OCI-LY7 (cell line): ENCODE results near the gene ATP1B3. TPM values are rescaled to one million over a fixed set of nuclear protein-coding genes. Genes with fewer than 3 reads are reported as not detected.

Source experiments
- BruUV-seq: library from RNA; stranded (reverse); fragments of 400-500 nt; replicated peaks from 2 replicates; lab custom pipeline; 2021; lab: Mats Ljungman, UMichigan
- CTCF ChIA-PET: fragments of 300-600 bp; sonication (Branson Sonifier 250); formaldehyde crosslinking; loops from one replicate; lab custom pipeline; 2022; ENCODE audit warnings: antibody characterized with exemption; ENCODE audit not compliant: unreplicated experiment; lab: Charles Lee
- POLR2A ChIA-PET: fragments of 300-600 bp; sonication (Branson Sonifier 250); formaldehyde crosslinking; loops from one replicate; lab custom pipeline; 2022; ENCODE audit warnings: antibody characterized with exemption; lab: Charles Lee
- DNase-seq: peaks from one replicate; pipeline ENCODE4 v3.0.0-alpha.2; 2015; ENCODE audit warnings: low spot score
- H2AFZ ChIP-seq: fragments of 200-600 bp; sonication (generic), shearing (Covaris generic); 2 replicates; pipeline ENCODE4 v1.6.1; 2014; ENCODE audit warnings: mild to moderate bottlenecking, antibody characterized with exemption, low read length, moderate library complexity
- H3K27ac ChIP-seq: fragments of 200-600 bp; sonication (generic); 2 replicates; pipeline ENCODE4 v1.5.1; 2014; ENCODE audit warnings: mixed run types, low read depth, mild to moderate bottlenecking, moderate library complexity, low read length, inconsistent platforms; ENCODE audit not compliant: poor library complexity, severe bottlenecking
- H3K36me3 ChIP-seq: fragments of 200-600 bp; sonication (generic); 2 replicates; pipeline ENCODE4 v1.6.1; 2014; ENCODE audit warnings: mild to moderate bottlenecking, antibody characterized with exemption, low read length, moderate library complexity, mixed read lengths; ENCODE audit not compliant: insufficient read depth
- H3K4me1 ChIP-seq: fragments of 200-600 bp; sonication (generic); 2 replicates; pipeline ENCODE4 v1.5.1; 2014; ENCODE audit warnings: mild to moderate bottlenecking, low read length; ENCODE audit not compliant: insufficient read depth, poor library complexity, severe bottlenecking
- H3K4me2 ChIP-seq: fragments of 200-600 bp; sonication (generic); 2 replicates; pipeline ENCODE4 v1.6.1; 2014; ENCODE audit warnings: mild to moderate bottlenecking, low read length
- H3K4me3 ChIP-seq: fragments of 200-600 bp; sonication (generic); 2 replicates; pipeline ENCODE4 v1.5.1; 2014; ENCODE audit warnings: mild to moderate bottlenecking, low read depth, low read length; ENCODE audit not compliant: poor library complexity, severe bottlenecking
- H3K79me2 ChIP-seq: fragments of 200-600 bp; sonication (generic); 2 replicates; pipeline ENCODE4 v1.6.1; 2016; ENCODE audit warnings: low read depth, mild to moderate bottlenecking, low read length, moderate library complexity, mixed read lengths; ENCODE audit not compliant: insufficient read depth
- H3K9me2 ChIP-seq: fragments of 200-600 bp; sonication (generic); 2 replicates; pipeline ENCODE4 v1.6.1; 2016; ENCODE audit warnings: mild to moderate bottlenecking, low read length, mixed read lengths; ENCODE audit not compliant: insufficient read depth
- H3K9me3 ChIP-seq: fragments of 200-600 bp; sonication (generic); 2 replicates; pipeline ENCODE4 v1.6.1; 2014; ENCODE audit warnings: mild to moderate bottlenecking, mixed run types, low read length, mixed read lengths
- H4K20me1 ChIP-seq: fragments of 200-600 bp; sonication (generic); 2 replicates; pipeline ENCODE4 v1.6.1; 2014; ENCODE audit warnings: mild to moderate bottlenecking, antibody characterized with exemption, low read length, moderate library complexity, mixed read lengths; ENCODE audit not compliant: insufficient read depth
- EZH2phosphoT487 ChIP-seq: fragments of 200-600 bp; sonication (generic); IDR thresholded peaks from 2 replicates; pipeline ENCODE4 v1.6.1; 2018; ENCODE audit warnings: low read depth, borderline replicate concordance, mild to moderate bottlenecking, mixed run types, antibody characterized with exemption, low read length, moderate library complexity, mixed read lengths
- intact Hi-C: fragments of 100-400 bp; cut with micrococcal nuclease; formaldehyde crosslinking; loops from one replicate; pipeline ENCODE4 v1.10.0; 2022; ENCODE audit not compliant: unreplicated experiment
- total RNA-seq, 2 experiments: library from RNA; depleted of rRNA in 1 of 2; stranded (reverse); fragments of >200 nt in 1 of 2; shearing (Covaris generic) in 1 of 2; gene quantifications; 2 replicates each; pipeline ENCODE4 v1.2.3, GENCODE V29; 2014 to 2022
- TF ChIP-seq, protein P1 (sequence below): fragments of 200-600 bp; sonication (generic); conservative IDR thresholded peaks from 2 replicates; pipeline ENCODE4 v1.5.1; 2014; ENCODE audit warnings: mild to moderate bottlenecking, antibody characterized with exemption, low read length, moderate library complexity, mixed read lengths

ATP1B3 gene
- total RNA-seq, 2 experiments from 2014 or later, result 53.8 to 133 TPM

- POLR2A ChIA-PET, result interaction anchor here (0.5 to 1.4 kb wide), 7 partner anchors 11 to 189 kb away, joined by 3 to 6 read pairs (median 3); partner anchors contain the start of gene ATP1B3
- CTCF ChIA-PET, result interaction anchor here (1.1 kb wide), 1 partner anchor 11 kb away, joined by 3 read pairs; no protein-coding TSS in a partner anchor
- Histone ChIP-seq H2AFZ (no peak overlapping the region), H3K9me3 (no peaks in the 10 kb centered on the region), H3K9me2 (no peaks in the 10 kb centered on the region), H3K36me3 (no peaks in the 10 kb centered on the region), H3K4me1 (no peaks in the 10 kb centered on the region), H3K27ac (no peak overlapping the region), H3K4me3 (no peak overlapping the region), H4K20me1 (no peaks in the 10 kb centered on the region), H3K4me2 (no peak overlapping the region), H3K79me2 (no peaks in the 10 kb centered on the region)
- no peak for DNase-seq
- no peak for TF ChIP-seq EZH2phosphoT487
- TF ChIP-seq, protein P1, sequence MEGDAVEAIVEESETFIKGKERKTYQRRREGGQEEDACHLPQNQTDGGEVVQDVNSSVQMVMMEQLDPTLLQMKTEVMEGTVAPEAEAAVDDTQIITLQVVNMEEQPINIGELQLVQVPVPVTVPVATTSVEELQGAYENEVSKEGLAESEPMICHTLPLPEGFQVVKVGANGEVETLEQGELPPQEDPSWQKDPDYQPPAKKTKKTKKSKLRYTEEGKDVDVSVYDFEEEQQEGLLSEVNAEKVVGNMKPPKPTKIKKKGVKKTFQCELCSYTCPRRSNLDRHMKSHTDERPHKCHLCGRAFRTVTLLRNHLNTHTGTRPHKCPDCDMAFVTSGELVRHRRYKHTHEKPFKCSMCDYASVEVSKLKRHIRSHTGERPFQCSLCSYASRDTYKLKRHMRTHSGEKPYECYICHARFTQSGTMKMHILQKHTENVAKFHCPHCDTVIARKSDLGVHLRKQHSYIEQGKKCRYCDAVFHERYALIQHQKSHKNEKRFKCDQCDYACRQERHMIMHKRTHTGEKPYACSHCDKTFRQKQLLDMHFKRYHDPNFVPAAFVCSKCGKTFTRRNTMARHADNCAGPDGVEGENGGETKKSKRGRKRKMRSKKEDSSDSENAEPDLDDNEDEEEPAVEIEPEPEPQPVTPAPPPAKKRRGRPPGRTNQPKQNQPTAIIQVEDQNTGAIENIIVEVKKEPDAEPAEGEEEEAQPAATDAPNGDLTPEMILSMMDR, result no peak
- no TSS peak for BruUV-seq
- intact Hi-C loops, result no loop called here
Measured at GRCh38 chr3:141862279-141862816, 14.1 kb upstream of the ATP1B3 start.

GRCh38 chr3:141863491-141863890 is 13.0 kb upstream of the ATP1B3 start:
- H3K9me2 ChIP-seq, result no peaks in the 10 kb centered on the region
- ChIA-PET CTCF (interaction anchor here (1.1 kb wide), 1 partner anchor 12 kb away, joined by 3 read pairs; no protein-coding TSS in a partner anchor), POLR2A (interaction anchor here (0.6 to 1.4 kb wide), 4 partner anchors 10 to 127 kb away, joined by 3 to 5 read pairs (median 3); no protein-coding TSS in a partner anchor)
- H3K4me2 ChIP-seq, result no peak overlapping the region
- no peaks in the 10 kb centered on the region for H3K4me1 ChIP-seq
- H4K20me1 ChIP-seq, result no peaks in the 10 kb centered on the region
- no peaks in the 10 kb centered on the region for H3K9me3 ChIP-seq
- no peak for TF ChIP-seq EZH2phosphoT487
- TF ChIP-seq, protein P1, result no peak
- intact Hi-C loops, result no loop called here
- H3K4me3 ChIP-seq, result no peak overlapping the region
- no TSS peak for BruUV-seq
- no peak overlapping the region for H2AFZ ChIP-seq
- no peaks in the 10 kb centered on the region for H3K36me3 ChIP-seq
- H3K27ac ChIP-seq, result no peak overlapping the region
- H3K79me2 ChIP-seq, result no peaks in the 10 kb centered on the region
- no peak for DNase-seq
